ENCODE results near the gene TTC33.

The TTC33 gene

DNA sequence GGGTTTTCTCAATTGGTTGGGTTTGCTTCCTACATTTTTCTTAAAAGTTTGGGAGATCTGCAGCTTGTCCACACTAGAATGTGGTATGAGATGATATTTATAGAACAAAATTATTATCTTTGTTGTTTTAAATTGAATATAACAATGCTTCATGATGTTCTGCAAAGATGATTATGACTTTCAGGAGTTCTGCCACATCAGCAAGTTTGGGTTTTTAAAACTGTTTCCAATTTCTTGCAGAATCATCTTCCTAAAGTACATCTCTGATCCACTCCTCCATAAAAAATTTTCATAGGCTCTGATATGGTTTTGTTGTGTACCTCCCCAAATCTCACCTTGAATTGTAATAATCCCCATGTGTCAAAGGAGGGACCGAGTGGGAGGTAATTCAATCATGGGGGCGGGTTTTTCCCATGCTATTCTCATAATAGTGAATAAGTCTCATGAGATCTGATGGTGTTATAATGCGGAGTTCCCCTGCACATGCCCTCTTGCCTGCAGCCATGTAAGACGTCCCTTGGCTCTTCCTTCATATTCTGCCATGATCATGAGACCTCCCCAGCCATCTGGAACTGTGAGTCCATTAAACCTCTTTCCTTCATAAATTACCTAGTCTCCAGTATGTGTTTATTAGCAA is 195.2 kb downstream of the TTC33 start:
- no peak for DNase-seq

DNA sequence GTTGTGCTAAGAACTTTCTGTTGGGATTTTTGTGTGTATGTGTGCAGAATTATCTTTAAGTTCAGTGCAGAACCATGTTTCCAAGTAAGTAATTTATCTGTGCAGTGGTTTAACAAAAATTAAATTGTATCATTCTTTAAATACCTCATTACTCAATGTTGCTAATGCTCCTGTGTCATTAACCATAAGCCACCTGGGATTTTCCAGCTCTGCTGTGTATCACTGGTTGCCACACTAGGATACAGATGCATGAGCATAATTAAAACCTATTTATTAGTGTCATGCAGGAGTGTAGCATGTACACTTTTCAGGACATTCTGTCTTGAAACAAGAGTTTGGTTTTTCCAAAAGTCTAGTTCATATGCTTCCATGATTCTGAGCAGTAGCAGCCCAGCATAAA is 196.5 kb downstream of the TTC33 start:
- DNase-seq, result no peak

GRCh38 chr5:40557501-40557900 is 198.3 kb downstream of the TTC33 start:
- no peak for DNase-seq

DNA sequence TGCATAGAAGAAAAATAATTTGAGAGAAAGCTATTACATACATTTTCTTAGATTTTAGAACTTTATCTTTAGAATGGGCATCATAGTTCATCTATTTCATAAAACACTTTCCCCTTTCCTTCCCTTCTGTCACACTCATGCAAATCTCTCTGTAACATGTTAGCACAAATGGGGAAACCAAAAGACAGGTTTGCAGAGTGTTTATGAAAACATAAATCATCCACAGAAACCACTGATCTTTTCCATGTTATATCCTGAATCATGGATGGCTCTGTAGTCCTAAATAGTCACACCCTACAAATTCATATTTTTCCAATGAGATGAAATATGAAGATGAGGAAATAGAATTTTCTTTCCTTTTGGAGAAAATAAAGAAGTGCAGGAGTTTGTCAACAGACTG is 198.9 kb downstream of the TTC33 start:
- DNase-seq, result no peak

DNA sequence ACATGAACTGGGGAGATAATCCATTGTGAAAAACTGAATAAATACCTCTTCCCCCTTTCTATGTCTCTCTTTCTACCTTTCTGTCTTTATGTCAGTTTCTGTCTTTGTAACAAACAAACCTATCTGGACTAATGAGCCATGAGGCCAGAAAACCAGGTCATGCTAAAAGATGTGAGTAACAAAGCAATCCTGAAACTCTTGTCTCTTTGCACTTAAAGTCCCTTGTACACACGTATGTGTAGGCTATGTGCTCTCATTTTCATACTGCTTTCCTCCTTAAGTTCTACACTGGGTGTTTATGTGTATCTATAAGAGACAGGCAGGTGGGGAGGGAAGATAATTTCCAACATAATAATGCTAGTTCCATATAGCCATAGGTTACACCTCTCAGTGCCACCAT is 199.9 kb downstream of the TTC33 start:
- DNase-seq, result no peak

DNA sequence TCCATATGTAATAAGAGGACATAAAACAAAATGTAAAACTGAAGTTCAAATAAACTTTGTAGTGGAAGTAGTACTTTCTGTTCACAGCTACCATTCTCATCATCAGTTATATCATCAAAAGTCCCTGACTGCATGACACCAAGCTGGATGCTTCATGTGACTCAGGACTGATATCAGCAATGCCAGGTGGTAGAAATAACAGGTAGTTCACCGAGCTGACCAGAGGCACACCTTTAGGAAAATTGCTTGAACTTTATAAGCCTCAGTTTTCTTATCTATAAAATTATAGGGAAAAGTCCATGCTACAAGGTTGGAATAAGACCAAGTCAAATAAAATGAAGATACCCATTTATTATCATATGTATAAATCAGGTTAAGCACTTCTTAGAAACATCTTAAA is 200.9 kb downstream of the TTC33 start:
- no peak for DNase-seq

DNA sequence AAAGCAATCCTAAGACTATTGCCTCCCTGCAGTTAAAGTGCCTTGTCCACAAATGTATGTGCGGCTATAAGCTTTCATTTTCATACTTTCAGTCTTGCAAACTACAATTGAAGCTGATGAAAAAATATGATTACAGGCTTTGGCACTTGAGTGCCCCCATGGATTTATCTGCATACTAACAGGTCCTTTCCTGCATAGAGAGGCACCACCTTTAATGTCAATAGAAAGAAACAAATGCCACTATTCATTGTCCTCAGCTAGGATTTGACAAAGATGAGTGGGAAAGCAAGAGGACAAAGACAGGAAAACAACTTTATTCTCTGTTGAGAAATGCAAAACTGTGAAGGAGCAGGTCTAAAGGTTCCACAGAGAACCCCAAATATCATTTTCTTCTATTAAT is 201.7 kb downstream of the TTC33 start:
- DNase-seq, result no peak

DNA sequence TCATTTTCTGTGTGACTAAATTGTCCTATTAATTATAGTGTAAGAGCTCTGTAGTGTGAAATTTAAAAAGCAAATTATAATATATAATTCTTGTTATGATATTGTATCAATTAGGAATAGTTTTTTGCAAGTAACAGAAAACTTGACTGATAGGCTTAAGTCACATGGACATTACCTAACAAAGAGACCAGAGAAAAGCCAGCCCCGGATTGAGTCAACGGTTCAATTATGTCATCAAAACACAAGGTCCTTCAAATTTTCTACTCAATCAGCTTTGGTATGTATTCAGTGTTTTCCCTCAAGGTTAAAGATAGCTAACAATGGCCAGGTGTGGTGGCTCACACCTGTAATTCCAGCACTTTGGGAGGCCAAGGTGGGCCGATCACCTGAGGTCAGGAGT is 202.8 kb downstream of the TTC33 start:
- DNase-seq, result no peak

DNA sequence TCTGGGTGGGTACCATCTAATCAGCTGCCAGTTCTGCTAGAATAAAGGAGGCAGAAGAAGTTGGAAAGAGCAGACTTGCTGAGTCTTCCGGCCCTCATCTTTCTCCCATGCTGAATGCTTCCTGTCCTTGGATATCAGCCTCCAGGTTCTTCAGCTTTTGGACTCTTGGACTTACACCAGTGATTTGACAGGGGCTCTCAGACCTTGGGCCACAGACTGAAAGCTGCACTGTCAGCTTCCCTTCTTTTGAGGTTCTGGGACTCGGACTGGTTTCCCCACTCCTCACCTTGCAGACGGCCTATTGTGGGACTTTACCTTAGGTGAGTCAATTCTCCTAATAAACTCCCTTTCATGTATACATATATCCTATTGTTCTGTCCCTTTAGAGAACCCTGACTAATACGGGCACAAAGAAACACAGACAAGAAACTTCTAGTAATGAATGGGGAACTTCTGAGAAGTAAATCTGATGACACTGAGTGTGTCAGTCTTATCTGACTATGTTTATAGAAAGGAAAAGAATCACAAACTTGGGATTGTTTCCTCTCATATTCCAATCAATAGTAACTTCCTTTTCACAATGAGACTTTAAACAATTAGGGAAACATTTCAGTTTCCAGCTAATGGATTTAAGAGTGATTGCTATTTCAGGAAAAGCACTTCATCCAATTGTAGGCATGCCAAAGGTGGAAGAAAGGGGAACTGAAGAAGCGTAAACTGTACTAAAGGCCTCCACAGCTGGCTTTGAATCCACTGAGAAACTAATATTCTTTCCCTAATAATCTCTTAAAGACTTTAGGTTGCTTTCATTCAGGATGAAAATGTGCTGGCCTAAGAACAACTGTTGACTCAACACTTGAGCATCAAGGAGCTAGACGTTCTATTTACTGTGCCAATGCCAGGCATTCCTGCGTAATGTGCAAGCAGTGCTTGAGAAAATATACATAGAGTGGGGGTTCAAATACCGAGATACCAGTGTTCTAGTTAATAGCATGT is 204.0 kb downstream of the TTC33 start:
- DNase-seq, result peak; percentile 95

DNA sequence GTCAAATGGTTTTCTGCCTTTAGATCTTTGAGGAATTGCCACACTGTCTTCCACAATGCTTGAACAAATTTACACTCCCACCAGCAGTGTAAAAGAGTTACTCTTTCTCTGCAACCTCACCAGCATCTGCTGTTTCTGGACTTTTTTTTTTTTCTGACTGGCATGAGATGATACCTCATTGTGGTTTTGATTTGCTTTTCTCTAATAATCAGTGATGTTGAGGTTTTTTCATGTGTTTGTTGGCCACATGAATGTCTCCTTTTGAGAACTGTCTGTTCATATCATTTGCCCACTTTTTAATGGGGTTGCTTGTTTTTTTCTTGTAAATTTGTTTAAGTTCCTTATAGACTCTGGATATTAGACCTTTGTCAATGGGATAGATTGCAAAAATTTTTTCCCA is 205.3 kb downstream of the TTC33 start:
- no peak for DNase-seq

- no peak for DNase-seq
These were observed 206.1 kb downstream of the TTC33 start for GRCh38 chr5:40549616-40550015.

DNA sequence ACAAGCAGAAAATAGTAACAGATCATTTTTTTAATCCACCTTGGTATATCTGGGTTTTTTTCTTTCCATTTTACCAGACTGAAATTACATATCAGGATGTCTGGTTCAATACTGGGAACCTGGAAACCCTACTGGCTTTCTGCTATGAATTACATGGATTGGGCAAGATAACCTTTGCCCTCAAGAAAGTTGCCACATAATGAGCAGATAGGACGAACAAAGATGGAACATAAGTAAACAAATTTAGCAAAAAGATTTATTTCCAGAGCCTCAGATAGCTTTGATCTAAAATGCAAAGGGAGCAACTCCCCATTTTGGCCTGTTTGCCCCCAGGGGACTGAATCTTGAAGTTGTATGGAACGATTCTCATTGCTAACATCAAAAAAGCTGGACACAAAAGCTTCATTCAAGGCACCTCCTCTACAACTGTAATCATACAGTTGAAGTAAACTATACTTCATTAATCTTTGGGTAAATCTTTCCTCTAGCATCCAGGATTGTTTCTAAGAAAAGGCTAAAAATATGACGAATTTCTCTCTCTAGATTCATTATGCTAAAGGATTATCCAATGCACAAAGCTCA is 207.7 kb downstream of the TTC33 start:
- no peak for DNase-seq

GRCh38 chr5:40547557-40547956 is 208.2 kb downstream of the TTC33 start:
- DNase-seq, result no peak

GRCh38 chr5:40540301-40540700 is 215.5 kb downstream of the TTC33 start:
- DNase-seq, result no peak

DNA sequence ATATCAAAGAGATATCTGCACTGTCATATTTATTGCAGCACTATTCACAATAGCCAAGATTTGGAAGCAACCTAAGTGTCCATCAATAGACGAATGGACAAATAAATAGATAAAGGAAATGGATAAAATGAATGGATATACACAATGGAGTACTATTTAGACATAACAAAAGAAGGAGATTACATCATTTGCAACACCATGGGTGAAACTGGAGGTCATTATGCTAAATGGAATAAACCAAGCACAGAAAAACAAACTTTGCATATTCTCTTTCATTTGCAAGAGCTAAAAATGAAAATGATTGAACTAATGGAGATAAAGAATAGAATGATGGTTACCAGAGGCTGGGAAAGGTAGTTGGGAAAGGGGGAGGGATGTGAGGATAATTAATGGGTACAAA is 231.1 kb downstream of the TTC33 start:
- no peak for DNase-seq

DNA sequence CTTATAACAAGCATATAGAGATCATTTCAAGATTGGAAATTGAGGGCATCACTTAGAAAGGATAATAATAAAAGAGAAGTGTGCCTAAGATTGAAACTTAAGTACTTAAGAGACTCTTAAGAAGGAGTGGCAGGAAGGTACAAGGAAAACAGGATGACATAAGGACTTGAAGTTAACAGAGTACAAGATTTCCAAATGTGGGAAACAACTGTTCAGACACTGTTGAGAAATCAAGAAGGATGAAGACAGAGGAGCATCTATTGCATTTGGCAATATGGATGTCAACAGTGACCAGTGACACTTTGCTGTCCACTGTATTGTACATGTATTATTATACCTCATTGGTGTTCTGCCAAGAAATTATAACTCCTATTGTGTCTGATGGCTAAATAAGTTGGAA is 233.8 kb downstream of the TTC33 start:
- no peak for DNase-seq

DNA sequence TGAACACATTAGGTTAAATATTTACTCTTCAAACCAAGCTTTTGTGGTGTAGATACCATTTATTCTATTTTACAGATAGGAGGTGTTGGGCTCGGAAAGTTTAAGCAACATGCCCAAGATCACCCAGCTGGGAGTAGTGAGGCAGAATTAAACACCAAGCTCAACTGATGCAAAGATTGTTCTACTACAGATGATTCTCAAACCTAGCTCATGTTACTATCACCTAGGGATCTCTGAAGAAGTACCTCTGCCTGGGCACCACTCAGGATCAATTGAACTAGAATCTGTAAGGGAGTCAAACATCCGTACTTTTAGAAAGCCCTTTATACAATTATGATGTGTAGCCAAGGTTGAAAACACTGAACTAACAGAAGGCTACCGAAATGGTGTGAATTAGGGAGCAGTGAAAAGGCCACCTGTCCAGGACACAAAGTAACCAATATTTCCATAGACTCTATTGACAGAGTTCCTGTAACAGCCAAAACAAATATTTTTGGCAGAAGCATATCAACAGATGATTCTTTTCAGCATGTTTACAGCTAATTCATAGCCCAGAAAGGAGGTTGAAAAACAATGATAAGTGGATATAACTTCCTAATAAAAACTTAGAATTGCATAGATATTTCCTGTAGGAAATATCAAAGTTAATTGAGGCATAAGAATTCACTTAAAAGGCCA is 234.5 kb downstream of the TTC33 start:
- DNase-seq, result no peak

DNA sequence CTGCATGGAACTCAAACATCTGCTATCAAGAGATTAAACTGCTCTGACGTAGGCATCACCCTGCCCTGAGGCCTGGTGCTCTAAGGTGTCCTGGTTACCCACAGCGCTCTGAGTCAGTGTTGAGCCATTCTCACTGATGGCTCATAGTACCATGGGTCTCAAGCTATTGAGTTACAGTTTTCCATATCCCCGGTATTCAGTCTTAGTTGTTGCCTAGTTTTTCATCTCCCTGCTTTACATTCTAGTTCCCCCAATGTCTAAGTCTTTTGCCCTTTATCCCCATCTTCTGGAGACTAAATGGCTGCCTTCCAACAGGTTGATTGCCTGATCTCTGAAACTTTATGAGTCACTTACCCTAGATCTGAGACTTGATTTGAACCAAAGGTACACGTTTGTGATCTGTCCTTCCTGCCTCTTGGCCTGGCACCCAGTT is 237.3 kb downstream of the TTC33 start:
- DNase-seq, result no peak

DNA sequence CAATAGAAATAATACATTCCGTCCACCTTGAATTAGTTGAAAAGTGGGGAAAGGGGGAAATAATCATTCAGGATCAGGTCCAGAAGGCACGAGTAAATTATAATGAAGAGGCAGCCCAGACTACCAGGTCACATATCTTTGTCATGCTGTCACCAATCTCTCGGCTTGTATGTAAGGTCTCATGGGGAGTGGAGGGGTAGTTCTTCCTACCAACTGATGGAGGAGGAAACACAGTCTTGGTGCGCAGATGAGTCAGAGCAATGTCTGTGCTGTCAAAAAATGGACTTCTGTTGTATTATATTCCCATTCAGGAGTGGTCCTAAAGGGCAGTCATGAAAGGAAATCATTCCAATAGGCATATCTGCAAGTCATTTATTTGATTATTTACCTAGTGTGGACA is 240.3 kb downstream of the TTC33 start:
- DNase-seq, result no peak

DNA sequence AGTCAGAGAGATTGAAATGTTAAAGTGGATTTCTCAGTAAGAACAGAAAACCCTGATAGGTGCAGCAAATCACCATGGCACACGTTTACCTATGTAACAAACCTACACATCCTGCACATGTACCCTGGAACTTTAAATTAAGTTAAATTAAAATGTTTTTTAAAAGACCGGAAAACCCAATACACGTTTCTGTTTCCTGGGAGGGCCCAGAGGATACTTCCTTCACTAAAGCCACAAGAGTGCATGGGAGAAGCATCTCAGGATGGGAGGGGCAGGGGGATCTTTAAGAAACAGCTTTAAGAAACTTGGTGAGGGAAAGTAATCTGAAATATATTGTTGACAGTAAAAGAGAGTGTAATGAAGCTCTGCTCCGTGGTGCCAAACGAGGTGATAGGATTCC is 240.8 kb downstream of the TTC33 start:
- no peak for DNase-seq

- no peak for DNase-seq
These were observed 244.0 kb downstream of the TTC33 start for GRCh38 chr5:40511801-40512200.

- no peak for DNase-seq
These were observed 248.7 kb downstream of the TTC33 start for GRCh38 chr5:40507095-40507494.

GRCh38 chr5:40505031-40505430 is 250.7 kb downstream of the TTC33 start:
- no peak for DNase-seq
